IPS-NIHi7 (cell line): ENCODE measurements around the gene SAMD8.
A peak's percentile ranks its signal among the peaks of the same experiment; 100 is the strongest.
"Not testable (repeated sequence)": the region's sequence is repeated elsewhere in the genome, so short reads cannot be mapped to it uniquely, and the experiment has no call there.

ENCODE experiments used
- DNase-seq: peaks from one replicate; pipeline ENCODE4 v3.0.0; 2012; ENCODE audit warnings: mixed read lengths; ENCODE audit errors: extremely low spot score

Gene SAMD8

DNA sequence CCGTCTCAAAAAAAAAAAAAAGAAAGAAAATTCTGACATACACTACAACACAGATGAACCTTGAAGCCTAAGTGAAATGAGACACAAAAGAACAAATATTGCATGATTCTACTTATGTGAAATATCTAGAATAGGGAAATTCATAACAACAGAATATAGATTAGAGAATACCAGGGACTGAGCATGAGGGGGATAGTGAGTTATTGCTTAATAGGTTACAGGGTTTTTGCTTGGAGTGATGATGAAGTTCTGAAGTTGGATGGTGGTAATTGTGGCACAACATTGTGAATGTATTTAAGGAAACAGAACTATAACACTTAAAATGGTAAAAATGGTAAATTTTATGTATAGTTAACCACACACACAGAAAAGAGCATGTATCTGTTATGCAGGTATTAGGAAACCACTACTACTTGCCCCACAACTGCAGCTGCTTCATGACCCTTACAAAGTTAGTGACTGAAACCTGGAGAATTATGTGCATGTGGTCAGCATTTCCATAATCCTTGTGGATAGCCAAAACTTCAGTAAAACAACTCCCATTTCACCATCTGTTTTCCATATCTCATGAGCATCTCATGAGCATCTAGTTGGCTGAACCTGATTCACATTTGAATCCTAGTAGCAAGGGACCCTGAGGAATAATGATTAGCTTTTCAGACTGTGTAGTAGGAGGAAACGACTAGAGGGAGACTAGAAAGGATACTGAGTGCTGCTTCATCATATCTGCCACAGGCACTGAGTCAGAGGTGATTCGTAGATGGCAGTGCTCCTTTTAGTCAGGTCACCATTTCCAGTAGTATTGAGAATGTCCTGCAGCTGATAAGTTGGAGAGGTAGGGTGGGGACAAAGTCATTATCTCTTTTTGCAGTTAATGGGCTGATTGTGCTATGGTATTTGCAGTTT is 26.3 kb downstream of the SAMD8 start:
- DNase-seq = no peak

DNA sequence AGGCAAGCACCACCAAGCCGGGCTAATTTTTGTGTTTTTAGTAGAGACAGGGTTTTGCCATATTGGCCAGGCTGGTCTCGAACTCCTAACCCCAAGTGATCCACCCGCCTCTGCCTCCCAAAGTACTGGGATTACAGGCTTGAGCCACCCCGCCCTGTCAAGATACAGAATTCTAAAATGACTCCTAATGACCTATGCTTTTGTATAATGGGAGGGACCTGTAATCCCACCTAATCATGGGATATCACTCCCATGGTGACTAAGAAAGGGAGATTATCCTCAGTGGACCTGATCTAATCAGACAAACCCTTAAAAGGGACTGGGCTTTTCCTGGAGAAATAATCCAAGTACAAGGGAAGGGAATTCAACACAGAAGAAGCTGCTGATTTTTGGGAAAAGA is 28.8 kb downstream of the SAMD8 start:
- DNase-seq = no peak

- DNase-seq = no peak
Measured at GRCh38 chr10:75143353-75143752, 31.9 kb downstream of the SAMD8 start.

- DNase-seq = no peak
Measured at GRCh38 chr10:75145590-75145989, 34.1 kb downstream of the SAMD8 start.

DNA sequence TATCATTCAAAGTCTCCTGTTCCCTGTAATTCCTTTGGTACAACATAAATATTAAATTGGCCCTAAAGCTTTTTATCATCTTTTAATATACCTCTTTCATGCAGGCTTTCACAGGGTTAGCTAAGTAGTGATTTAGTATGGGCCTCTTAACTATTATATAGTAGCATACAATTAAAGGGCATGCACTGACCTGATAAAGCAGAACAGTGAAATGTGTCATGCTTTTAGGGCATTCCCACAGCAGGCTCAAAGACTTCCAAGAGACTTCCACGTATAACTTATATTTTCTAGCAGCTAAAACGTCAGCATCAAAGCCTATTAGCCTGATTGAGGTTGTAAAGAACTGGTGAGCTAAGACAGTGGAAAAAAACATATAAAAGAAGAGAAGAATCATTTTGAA is 35.3 kb downstream of the SAMD8 start:
- DNase-seq = no peak

DNA sequence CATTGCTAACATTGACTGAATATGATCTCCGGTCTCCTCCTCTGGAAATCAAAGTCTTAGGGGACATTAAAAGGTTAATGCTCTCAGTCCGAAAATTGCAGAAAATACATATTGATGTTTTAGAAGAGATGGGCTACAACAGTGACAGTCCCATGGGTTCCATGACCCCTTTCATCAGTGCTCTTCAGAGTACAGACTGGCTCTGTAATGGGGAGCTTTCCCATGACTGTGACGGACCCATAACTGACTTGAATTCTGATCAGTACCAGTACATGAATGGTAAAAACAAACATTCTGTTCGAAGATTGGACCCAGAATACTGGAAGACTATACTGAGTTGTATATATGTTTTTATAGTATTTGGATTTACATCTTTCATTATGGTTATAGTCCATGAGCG is 39.2 kb downstream of the SAMD8 start:
- no peak for DNase-seq

DNA sequence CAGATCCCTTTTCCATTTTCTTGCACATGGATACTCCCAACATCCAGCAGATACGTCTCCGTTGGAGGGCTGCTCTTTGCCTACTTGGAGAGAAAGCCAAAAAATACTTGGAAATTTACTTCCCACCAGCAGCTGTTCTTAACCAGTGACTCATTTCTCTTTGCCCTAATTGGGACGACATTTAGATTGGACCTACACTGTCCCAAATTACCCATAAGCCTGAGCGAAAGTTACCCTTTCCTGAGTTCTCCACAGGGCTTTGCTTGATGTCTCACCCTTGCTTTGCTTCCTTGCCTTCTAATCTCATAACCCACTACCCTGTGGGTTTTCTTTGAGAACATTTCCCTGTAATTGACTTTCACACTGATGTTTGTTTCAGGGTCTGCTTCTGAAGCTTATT is 48.1 kb downstream of the SAMD8 start:
- DNase-seq = no peak

- no peak for DNase-seq
Measured at GRCh38 chr10:75165684-75166622, 54.5 kb downstream of the SAMD8 start.

- no peak for DNase-seq
Measured at GRCh38 chr10:75166623-75166972, 55.1 kb downstream of the SAMD8 start.

DNA sequence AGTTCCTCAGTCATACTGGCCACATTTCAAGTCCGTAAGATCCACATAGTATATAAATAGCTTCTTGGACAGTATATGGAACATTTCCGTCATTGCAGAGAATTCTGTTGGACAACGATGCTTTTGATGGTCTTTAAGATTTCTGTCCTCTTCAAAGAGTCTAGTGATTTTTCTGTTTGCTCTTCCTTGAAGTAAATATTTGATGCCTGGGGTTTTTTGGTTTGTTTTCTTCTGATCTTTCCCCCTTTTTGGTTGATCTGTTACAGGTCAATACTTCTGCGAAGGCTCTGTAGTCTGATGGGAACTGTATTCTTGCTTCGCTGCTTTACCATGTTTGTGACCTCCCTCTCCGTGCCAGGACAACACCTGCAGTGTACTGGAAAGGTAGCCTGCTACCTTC is 56.8 kb downstream of the SAMD8 start:
- no peak for DNase-seq

DNA sequence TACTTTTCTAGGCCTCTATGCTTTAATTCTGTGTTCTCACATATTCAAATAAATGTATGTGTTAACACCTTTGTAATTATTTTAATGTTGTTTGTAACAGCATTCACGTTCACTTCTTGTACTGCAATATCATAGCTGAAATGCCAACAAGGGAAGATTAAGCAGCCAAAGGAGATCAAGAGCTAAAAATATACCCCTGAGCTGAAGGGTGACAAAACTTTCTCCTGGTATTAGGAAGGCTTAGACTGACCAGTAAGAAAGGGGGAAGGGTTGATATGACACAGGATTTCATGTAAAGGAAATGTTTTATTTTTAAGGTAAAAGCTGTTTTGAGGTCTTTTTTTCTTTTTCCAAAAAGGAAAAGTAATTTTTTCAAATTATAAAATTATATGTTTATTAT is 58.8 kb downstream of the SAMD8 start:
- DNase-seq = no peak

GRCh38 chr10:75175046-75175445 is 63.6 kb downstream of the SAMD8 start:
- DNase-seq = no peak

DNA sequence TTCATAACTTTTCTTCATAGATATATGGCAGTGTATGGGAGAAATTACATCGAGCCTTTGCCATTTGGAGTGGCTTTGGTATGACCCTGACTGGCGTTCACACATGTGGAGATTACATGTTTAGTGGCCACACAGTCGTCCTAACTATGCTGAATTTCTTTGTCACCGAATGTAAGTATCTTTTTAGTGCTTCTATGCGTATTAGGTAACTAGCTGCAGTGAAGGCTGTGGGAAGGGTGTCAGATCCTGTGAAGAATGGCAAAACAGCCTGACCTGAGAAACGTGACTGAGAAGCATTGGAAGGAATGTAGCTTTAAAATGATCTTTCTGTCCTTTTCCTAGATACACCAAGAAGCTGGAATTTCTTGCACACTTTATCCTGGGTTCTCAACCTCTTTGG is 64.6 kb downstream of the SAMD8 start:
- DNase-seq = no peak

GRCh38 chr10:75176736-75177135 is 65.3 kb downstream of the SAMD8 start:
- DNase-seq = no peak

DNA sequence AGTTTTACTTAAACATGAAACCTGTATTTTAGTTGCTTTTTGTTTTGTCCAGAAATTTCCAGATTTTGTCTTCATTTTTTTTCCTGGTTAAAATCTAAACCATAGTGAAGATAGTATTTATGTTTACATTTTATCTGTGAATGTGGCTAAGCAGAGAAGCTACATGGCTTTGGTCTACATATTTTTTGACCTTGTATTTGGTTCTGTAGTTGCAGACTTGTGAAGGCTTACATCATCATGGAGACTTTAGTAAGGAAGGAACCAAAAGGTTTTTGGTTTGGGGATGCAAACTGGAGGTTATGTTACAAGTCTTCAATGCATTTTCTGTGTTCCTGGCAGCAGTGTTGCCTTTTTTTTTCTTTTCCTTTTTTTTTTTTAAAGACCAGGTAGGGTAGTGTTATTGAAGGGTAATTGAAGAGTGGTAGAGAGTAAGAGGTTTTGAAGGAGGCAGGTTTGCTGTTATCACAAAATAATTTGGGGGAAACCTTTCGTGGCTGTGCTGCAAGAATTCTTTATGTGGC is 68.3 kb downstream of the SAMD8 start:
- DNase-seq = no peak

- no peak for DNase-seq
Measured at GRCh38 chr10:75180592-75180991, 69.1 kb downstream of the SAMD8 start.

GRCh38 chr10:75181073-75181472 is 69.6 kb downstream of the SAMD8 start:
- DNase-seq = no peak

DNA sequence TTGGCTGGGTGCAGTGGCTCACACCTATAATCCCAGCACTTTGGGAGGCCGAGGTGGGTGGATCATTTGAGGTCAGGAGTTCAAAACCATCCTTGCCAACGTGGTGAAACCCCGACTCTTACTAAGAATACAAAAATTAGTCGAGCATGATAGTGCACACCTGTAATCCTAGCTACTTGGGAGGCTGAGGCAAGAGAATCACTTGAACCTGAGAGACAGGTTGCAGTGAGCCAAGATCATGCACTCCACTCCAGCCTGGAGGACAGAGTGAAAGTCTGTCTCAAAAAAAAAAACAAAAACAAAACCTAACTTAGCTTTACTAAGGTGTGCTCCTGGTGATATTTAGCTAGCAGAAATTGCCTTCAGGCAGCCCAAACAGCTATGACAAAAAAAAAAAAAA is 74.9 kb downstream of the SAMD8 start:
- DNase-seq = no peak

DNA sequence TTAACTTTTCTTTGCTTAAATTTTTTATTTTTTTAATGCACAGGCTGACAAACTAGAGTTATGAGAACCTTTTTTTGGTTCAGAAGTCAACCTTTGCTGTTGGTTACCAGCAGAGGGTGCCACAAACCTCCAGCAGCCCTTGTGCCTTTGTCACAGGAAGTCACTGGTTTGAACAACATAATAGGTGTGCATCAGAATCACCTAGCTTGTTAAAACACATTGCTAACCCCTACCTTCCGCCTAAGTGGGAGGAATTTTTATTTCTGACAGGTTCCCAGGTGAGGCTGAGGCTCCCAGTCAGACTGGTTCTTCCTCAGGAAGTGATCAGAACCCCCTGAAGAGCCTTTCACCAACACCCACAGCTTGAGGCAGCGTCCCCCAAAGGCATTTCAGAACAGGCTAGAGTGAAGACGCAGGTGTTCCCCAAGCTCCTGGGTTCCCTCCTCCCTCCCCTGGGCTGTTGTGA is 76.5 kb downstream of the SAMD8 start:
- peak; percentile 78 for DNase-seq

- not testable (repeated sequence) for DNase-seq
Measured at GRCh38 chr10:75188522-75188921, 77.1 kb downstream of the SAMD8 start.

DNA sequence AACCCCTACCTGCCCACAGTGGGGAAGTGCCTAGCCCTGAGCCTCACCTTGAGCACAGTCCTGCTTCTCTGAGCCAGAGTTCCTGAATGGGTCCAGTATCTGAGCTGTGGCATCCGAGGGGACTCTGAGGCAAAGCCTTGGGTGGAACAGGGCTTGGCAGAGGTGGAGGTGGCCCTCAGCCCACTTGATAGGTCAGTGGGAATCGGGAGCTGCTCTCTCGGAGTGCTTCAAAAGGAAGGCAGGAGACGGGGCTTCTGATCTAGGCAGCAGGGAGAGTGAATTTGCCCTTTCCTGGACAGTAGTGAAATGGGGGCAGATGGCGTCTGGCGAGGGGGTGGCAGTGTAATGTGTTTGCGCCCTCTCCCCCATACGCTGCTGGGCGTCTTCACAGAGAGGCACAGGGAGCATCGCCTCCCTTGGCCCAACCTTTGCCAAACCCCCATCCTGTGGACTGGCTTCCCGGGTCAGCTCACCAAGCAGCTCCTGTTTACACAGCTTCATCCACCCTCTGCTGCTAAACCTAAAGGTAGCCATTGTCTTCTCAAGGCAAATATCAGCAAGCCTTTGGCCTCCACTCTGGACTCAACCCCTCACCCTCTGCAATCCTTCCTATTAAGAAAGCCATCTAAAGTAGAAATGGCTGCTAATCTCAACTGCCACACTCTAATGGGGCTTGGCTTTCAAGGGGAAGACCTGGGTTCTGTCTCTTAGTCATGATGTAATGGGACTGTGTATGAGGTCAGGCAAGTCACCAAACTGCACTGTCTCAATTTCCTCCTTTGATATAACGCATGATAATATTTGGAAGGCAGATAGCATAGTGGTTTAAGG is 78.0 kb downstream of the SAMD8 start:
- no peak for DNase-seq
